ENCODE data around the gene TMEM91. TPM values are rescaled to one million over a fixed set of nuclear protein-coding genes. Genes with fewer than 3 reads are reported as not detected.

The TMEM91 gene
- polyA plus RNA-seq, 4 donors = 1.3 to 14.6 (median 5.2) TPM

GRCh38 chr19:41412953-41413352, 36.6 kb downstream of the TMEM91 start:
- WGBS, 3 donors = 92 to 94% (median 93%) methylated on average over 5 of the region's 5 CpGs
- no peak overlapping the region for H3K4me3 ChIP-seq (ENCODE audit: low read depth in 1 of 3, low read length in 3 of 3)
- no peak overlapping the region for H3K27ac ChIP-seq (ENCODE audit: low read depth in 1 of 3, low read length in 2 of 3)
- H3K36me3 ChIP-seq (ENCODE audit: control insufficient read depth in 3 of 3, insufficient read depth in 2 of 3, low read depth in 1 of 3, low read length in 3 of 3) = peaks cover 2 to 69% (median 4%) of the 10 kb centered on the region in 3 donors
- no peaks in the 10 kb centered on the region for H3K27me3 ChIP-seq (ENCODE audit: control insufficient read depth in 3 of 3, insufficient read depth in 3 of 3, low read length in 3 of 3)
- FAIRE-seq (no peak), DNase-seq (no peak)
- peaks cover 0 to 10% of the 10 kb centered on the region in 2 donors for H3K9me3 ChIP-seq (ENCODE audit: control insufficient read depth in 2 of 2, insufficient read depth in 1 of 2, low read depth in 1 of 2, low read length in 1 of 2)
- peaks cover 0 to 40% (median 4%) of the 10 kb centered on the region in 3 donors for H3K4me1 ChIP-seq (ENCODE audit: control insufficient read depth in 3 of 3, insufficient read depth in 2 of 3, low read depth in 1 of 3, low read length in 2 of 3)

DNA sequence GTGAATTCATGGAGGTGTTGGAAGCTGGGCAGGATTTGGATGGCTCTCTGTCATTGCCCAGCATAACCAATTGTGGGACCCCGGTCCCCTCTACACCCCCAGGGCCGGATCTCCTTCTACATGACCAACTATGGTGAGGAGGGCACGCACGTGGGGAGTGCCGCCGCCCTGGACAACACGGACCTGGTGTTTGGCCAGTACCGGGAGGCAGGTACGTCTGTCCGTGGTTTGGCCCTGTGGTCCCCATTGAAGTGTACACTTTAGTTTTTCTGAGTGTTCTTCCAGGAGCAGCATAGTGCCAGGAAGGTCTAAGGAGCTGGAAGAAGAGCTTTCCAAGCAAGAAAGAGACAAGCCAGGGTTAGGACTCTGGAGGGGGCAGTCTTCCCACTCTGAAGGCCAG, 37.6 kb downstream of the TMEM91 start:
- Histone ChIP-seq H3K9me3 (ENCODE audit: control insufficient read depth in 2 of 2, insufficient read depth in 1 of 2, low read depth in 1 of 2, low read length in 1 of 2) (peaks cover 0 to 10% of the 10 kb centered on the region in 2 donors), H3K4me1 (ENCODE audit: control insufficient read depth in 3 of 3, insufficient read depth in 2 of 3, low read depth in 1 of 3, low read length in 2 of 3) (peaks cover 0 to 33% (median 4%) of the 10 kb centered on the region in 3 donors), H3K27me3 (ENCODE audit: control insufficient read depth in 3 of 3, insufficient read depth in 3 of 3, low read length in 3 of 3) (no peaks in the 10 kb centered on the region), H3K4me3 (ENCODE audit: low read depth in 1 of 3, low read length in 3 of 3) (no peak overlapping the region), H3K27ac (ENCODE audit: low read depth in 1 of 3, low read length in 2 of 3) (no peak overlapping the region), H3K36me3 (ENCODE audit: control insufficient read depth in 3 of 3, insufficient read depth in 2 of 3, low read depth in 1 of 3, low read length in 3 of 3) (peaks cover 4 to 75% (median 6%) of the 10 kb centered on the region in 3 donors)
- DNase-seq (no peak), FAIRE-seq (no peak)
- WGBS, 3 donors = 93 to 94% (median 93%) methylated on average over 10 of the region's 10 CpGs

- 42 to 79% (median 55%) methylated on average over 8 to 9 of the region's 9 CpGs for WGBS, 3 donors
Observed at GRCh38 chr19:41414461-41414860, 38.1 kb downstream of the TMEM91 start.

DNA sequence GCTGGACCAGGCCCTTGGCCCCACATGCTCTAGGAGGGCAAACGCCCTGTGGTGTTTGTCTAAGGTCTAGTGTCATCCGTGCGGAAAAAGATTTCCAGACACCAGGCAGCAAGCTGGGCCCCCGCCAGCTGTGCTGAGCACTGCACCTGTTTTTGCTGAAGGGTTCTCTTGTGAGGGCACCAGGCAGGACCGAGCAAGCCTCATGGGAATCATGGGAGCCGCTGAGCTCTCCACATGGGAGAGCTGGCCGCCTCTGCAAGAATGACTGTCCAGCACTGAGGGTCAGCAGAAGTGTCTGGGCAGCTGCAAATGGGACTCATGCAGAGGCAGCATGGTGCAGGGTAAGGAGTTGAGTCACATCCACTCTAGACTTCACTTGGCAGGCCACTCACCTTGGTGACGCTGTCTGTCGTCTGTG, 38.8 kb downstream of the TMEM91 start:
- Histone ChIP-seq H3K36me3 (ENCODE audit: control insufficient read depth in 3 of 3, insufficient read depth in 2 of 3, low read depth in 1 of 3, low read length in 3 of 3) (peaks cover 4 to 87% (median 7%) of the 10 kb centered on the region in 3 donors), H3K4me3 (ENCODE audit: low read depth in 1 of 3, low read length in 3 of 3) (no peak overlapping the region), H3K27ac (ENCODE audit: low read depth in 1 of 3, low read length in 2 of 3) (peak overlapping the region in 1 of 3 donors; percentile 28), H3K9me3 (ENCODE audit: control insufficient read depth in 2 of 2, insufficient read depth in 1 of 2, low read depth in 1 of 2, low read length in 1 of 2) (peaks cover 0 to 10% of the 10 kb centered on the region in 2 donors), H3K4me1 (ENCODE audit: control insufficient read depth in 3 of 3, insufficient read depth in 2 of 3, low read depth in 1 of 3, low read length in 2 of 3) (peaks cover 0 to 21% (median 4%) of the 10 kb centered on the region in 3 donors), H3K27me3 (ENCODE audit: control insufficient read depth in 3 of 3, insufficient read depth in 3 of 3, low read length in 3 of 3) (no peaks in the 10 kb centered on the region)
- no peak for FAIRE-seq
- peak in 1 of 2 donors; percentile 38 for DNase-seq
- WGBS, 3 donors = 73 to 89% (median 78%) methylated on average over 9 of the region's 9 CpGs

More at GRCh38 chr19:41414461-41414860, 38.1 kb downstream of the TMEM91 start:
- Histone ChIP-seq H3K36me3 (ENCODE audit: control insufficient read depth in 3 of 3, insufficient read depth in 2 of 3, low read depth in 1 of 3, low read length in 3 of 3) (peaks cover 4 to 80% (median 7%) of the 10 kb centered on the region in 3 donors), H3K27ac (ENCODE audit: low read depth in 1 of 3, low read length in 2 of 3) (no peak overlapping the region), H3K4me1 (ENCODE audit: control insufficient read depth in 3 of 3, insufficient read depth in 2 of 3, low read depth in 1 of 3, low read length in 2 of 3) (peaks cover 0 to 28% (median 4%) of the 10 kb centered on the region in 3 donors), H3K4me3 (ENCODE audit: low read depth in 1 of 3, low read length in 3 of 3) (no peak overlapping the region), H3K27me3 (ENCODE audit: control insufficient read depth in 3 of 3, insufficient read depth in 3 of 3, low read length in 3 of 3) (no peaks in the 10 kb centered on the region), H3K9me3 (ENCODE audit: control insufficient read depth in 2 of 2, insufficient read depth in 1 of 2, low read depth in 1 of 2, low read length in 1 of 2) (peaks cover 0 to 10% of the 10 kb centered on the region in 2 donors)
- DNase-seq (peak in 1 of 2 donors; percentile 56), FAIRE-seq (no peak)

DNA sequence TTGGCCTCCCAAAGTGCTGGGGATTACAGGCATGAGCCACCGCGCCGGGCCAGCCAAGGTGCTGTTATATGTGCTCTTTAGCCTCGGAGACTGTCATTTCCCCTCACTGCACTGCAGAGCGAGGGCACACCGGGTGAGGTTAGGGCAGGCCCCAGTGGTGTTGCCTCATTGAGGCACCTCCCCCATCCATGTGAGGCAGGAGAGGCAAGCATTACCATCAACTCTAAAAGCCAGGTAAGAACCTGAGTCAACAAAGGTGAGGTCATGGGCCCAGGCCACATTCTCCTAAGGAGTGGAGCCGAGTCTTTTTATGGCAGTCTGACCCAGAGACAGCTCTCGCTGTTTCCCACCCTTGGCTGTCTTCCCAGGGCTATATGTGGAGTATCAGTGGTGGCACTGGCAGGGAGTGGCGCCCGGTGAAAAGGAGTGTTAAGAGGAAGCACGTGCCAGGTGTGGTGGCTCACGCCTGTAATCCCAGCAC, 39.9 kb downstream of the TMEM91 start:
- FAIRE-seq (no peak), DNase-seq (peak; percentile 95 to 98)
- H3K27ac ChIP-seq (ENCODE audit: low read depth in 1 of 3, low read length in 2 of 3) = peak overlapping the region; percentile 9 to 66 (median 63)
- no peaks in the 10 kb centered on the region for H3K27me3 ChIP-seq (ENCODE audit: control insufficient read depth in 3 of 3, insufficient read depth in 3 of 3, low read length in 3 of 3)
- peaks cover 0 to 28% (median 5%) of the 10 kb centered on the region in 3 donors for H3K4me1 ChIP-seq (ENCODE audit: control insufficient read depth in 3 of 3, insufficient read depth in 2 of 3, low read depth in 1 of 3, low read length in 2 of 3)
- peaks cover 3 to 87% (median 7%) of the 10 kb centered on the region in 3 donors for H3K36me3 ChIP-seq (ENCODE audit: control insufficient read depth in 3 of 3, insufficient read depth in 2 of 3, low read depth in 1 of 3, low read length in 3 of 3)
- peaks cover 0 to 10% of the 10 kb centered on the region in 2 donors for H3K9me3 ChIP-seq (ENCODE audit: control insufficient read depth in 2 of 2, insufficient read depth in 1 of 2, low read depth in 1 of 2, low read length in 1 of 2)
- H3K4me3 ChIP-seq (ENCODE audit: low read depth in 1 of 3, low read length in 3 of 3) = no peak overlapping the region
- WGBS, 3 donors = 29 to 71% (median 44%) methylated on average over 12 of the region's 12 CpGs

DNA sequence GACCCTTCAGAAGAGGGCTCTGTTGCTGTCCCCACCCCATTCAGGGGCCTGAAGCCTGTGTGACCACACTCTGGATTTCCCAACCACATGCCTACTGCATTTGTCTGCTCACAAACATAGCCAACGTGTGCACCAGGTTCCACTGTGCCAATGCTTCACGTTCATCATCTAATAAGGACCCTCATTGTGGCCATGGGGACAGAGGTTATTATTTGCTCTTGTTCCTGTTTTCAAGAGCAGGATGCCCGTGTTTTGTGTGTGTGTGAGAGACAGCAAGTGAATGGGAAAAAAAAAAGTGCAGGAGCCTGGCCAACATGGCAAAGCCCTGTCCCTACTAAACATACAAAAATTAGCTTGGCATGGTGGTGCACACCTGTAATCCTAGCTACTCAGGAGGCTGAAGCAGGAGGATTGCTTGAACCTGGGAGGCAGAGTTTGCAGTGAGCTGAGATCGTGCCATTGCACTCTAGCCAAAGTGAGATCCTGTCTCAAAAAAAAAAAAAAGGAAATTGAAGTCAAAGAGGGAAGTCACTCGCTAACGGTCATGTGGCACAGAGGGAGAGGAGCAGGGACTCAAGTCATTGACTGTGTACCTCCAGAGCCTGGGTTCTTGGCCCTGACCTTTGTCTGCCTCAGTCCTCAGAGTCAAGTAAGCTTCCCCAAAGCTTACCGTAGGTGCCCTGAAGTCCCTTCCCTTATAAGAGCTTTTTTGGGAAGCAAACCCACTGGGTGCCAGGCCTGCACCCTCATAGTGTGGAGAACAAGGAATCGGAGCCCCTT, 44.0 kb downstream of the TMEM91 start:
- Histone ChIP-seq H3K27me3 (ENCODE audit: control insufficient read depth in 3 of 3, insufficient read depth in 3 of 3, low read length in 3 of 3) (no peaks in the 10 kb centered on the region), H3K9me3 (ENCODE audit: control insufficient read depth in 2 of 2, insufficient read depth in 1 of 2, low read depth in 1 of 2, low read length in 1 of 2) (peaks cover 0 to 10% of the 10 kb centered on the region in 2 donors), H3K27ac (ENCODE audit: low read depth in 1 of 3, low read length in 2 of 3) (peak overlapping the region; percentile 6 to 65 (median 50)), H3K4me1 (ENCODE audit: control insufficient read depth in 3 of 3, insufficient read depth in 2 of 3, low read depth in 1 of 3, low read length in 2 of 3) (peaks cover 0 to 37% (median 5%) of the 10 kb centered on the region in 3 donors), H3K4me3 (ENCODE audit: low read depth in 1 of 3, low read length in 3 of 3) (no peak overlapping the region), H3K36me3 (ENCODE audit: control insufficient read depth in 3 of 3, insufficient read depth in 2 of 3, low read depth in 1 of 3, low read length in 3 of 3) (peaks cover 5 to 89% (median 10%) of the 10 kb centered on the region in 3 donors)
- FAIRE-seq = no peak
- no peak for DNase-seq
- WGBS, 3 donors = 58 to 73% (median 71%) methylated on average over 8 of the region's 8 CpGs

DNA sequence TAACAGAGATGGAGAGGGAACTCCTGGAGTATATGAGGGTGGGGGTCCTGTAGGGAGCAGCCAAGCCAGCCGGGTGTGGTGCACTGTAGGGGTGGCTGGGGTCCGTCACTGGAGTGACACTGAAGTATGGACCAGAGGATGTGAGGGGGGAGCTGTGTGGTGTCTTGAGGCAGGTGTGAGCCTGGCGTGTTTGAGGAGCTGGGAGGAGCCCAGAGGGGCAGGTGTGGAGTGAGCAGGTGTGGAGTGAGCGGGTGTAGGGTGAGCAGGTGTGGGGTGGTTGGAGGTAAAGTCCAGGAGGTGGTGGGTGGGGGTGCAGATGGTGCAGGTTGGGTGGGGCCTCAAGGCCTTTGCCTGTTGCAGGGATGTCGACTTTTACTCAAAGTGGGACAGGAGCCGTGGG, 45.0 kb downstream of the TMEM91 start:
- DNase-seq (peak; percentile 82 to 83), FAIRE-seq (no peak)
- peak overlapping the region; percentile 50 to 65 (median 52) for H3K27ac ChIP-seq (ENCODE audit: low read depth in 1 of 3, low read length in 2 of 3)
- peaks cover 0 to 6% of the 10 kb centered on the region in 2 donors for H3K9me3 ChIP-seq (ENCODE audit: control insufficient read depth in 2 of 2, insufficient read depth in 1 of 2, low read depth in 1 of 2, low read length in 1 of 2)
- no peak overlapping the region for H3K4me3 ChIP-seq (ENCODE audit: low read depth in 1 of 3, low read length in 3 of 3)
- WGBS, 3 donors = 15 to 63% (median 46%) methylated on average over 6 of the region's 6 CpGs
- peaks cover 5 to 91% (median 11%) of the 10 kb centered on the region in 3 donors for H3K36me3 ChIP-seq (ENCODE audit: control insufficient read depth in 3 of 3, insufficient read depth in 2 of 3, low read depth in 1 of 3, low read length in 3 of 3)
- H3K27me3 ChIP-seq (ENCODE audit: control insufficient read depth in 3 of 3, insufficient read depth in 3 of 3, low read length in 3 of 3) = no peaks in the 10 kb centered on the region
- peaks cover 1 to 45% (median 5%) of the 10 kb centered on the region in 3 donors for H3K4me1 ChIP-seq (ENCODE audit: control insufficient read depth in 3 of 3, insufficient read depth in 2 of 3, low read depth in 1 of 3, low read length in 2 of 3)

DNA sequence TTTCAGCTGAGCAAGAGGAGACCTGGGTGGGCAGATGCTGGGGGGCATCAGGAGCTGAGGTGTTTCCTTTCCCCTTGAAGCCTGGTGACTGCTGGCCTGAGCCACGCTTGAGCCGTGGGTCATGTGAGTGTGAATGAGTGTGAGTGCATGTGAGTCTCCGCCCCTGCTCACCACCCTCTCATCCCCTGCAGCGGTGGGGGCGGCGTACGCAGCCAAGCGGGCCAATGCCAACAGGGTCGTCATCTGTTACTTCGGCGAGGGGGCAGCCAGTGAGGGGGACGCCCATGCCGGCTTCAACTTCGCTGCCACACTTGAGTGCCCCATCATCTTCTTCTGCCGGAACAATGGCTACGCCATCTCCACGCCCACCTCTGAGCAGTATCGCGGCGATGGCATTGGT, 45.6 kb downstream of the TMEM91 start:
- DNase-seq (no peak), FAIRE-seq (no peak)
- Histone ChIP-seq H3K36me3 (ENCODE audit: control insufficient read depth in 3 of 3, insufficient read depth in 2 of 3, low read depth in 1 of 3, low read length in 3 of 3) (peaks cover 5 to 87% (median 12%) of the 10 kb centered on the region in 3 donors), H3K9me3 (ENCODE audit: control insufficient read depth in 2 of 2, insufficient read depth in 1 of 2, low read depth in 1 of 2, low read length in 1 of 2) (no peaks in the 10 kb centered on the region), H3K4me3 (ENCODE audit: low read depth in 1 of 3, low read length in 3 of 3) (no peak overlapping the region), H3K27me3 (ENCODE audit: control insufficient read depth in 3 of 3, insufficient read depth in 3 of 3, low read length in 3 of 3) (no peaks in the 10 kb centered on the region), H3K27ac (ENCODE audit: low read depth in 1 of 3, low read length in 2 of 3) (peak overlapping the region; percentile 38 to 52 (median 48)), H3K4me1 (ENCODE audit: control insufficient read depth in 3 of 3, insufficient read depth in 2 of 3, low read depth in 1 of 3, low read length in 2 of 3) (peaks cover 2 to 47% (median 5%) of the 10 kb centered on the region in 3 donors)
- WGBS, 3 donors = 91 to 95% (median 95%) methylated on average over 18 to 20 of the region's 20 CpGs

Data from small intestine (tissue), 7 donors.